HG03039 (cell line): Measurements from ENCODE around the gene NOC4L.
"Not testable (repeated sequence)": the region's sequence is repeated elsewhere in the genome, so short reads cannot be mapped to it uniquely, and the experiment has no call there.

Experiments
- ATAC-seq: cut with Tn5 transposase; IDR thresholded peaks from one replicate; pipeline ENCODE4 v1.9.1; 2021; ENCODE audit warnings: mild to moderate bottlenecking, moderate library complexity; ENCODE audit not compliant: unreplicated experiment

NOC4L gene

DNA sequence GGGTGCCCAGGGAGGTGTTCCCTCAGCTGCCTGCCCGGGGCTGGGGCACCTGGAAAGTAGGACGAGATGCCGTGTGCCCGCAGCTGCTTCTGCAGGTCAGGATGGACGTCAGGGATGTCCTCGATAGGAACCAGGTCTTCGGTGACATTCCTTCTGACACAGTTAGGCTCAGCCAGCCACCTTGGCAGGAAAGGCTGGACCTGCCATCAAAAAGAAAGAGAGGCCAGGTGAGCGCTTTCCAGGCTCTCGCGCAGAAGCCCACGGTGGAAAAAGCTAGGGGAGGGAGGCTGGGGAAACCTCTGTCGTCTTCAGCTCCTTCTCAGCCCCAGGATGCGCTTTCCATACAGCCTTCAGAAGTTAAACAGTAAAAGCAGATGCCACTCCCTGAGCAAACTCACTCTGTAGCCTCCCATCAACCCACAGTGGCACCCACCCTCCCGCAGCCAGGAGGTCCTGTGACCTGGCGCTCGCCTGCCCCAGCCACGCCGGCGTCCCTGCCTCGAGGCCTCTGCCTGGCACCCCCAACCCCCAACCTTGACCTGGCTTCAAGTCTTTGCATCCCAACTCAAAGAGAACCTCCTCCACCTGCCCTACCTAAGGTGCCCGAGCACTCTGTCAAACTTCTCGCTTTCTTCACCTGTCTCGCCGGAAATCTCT is 1.4 kb upstream of the NOC4L start:
- ATAC-seq, result no peak

- ATAC-seq, result peak; percentile 20
These were observed 753 bp upstream of the NOC4L start for GRCh38 chr12:132143336-132144071.

- ATAC-seq, result peak; percentile 1
These were observed 532 bp downstream of the NOC4L start for GRCh38 chr12:132144810-132145168.

DNA sequence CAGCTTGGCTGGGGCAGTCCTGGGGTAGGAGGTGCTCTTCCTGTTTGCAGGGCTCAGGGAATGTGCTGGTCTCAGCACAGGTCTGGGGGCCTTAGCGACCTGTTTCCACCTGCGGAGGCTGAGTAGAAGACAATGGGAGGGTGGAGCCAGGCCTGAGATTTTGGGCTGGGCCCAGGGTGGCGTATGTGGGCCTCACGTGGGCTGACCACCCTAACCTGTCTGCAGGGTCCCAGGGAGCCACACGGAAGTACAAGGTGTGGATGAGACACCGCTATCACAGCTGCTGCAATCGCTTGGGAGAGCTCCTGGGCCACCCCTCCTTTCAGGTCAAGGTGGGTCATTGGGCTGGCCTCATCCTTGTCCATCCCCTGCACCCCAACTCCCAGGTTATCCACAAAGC is 1.1 kb downstream of the NOC4L start:
- ATAC-seq, result no peak

- ATAC-seq, result no peak
These were observed 1.8 kb downstream of the NOC4L start for GRCh38 chr12:132146098-132146497.

GRCh38 chr12:132146772-132147422 is 2.6 kb downstream of the NOC4L start:
- ATAC-seq, result no peak

GRCh38 chr12:132147423-132148367 is 3.4 kb downstream of the NOC4L start:
- no peak for ATAC-seq

DNA sequence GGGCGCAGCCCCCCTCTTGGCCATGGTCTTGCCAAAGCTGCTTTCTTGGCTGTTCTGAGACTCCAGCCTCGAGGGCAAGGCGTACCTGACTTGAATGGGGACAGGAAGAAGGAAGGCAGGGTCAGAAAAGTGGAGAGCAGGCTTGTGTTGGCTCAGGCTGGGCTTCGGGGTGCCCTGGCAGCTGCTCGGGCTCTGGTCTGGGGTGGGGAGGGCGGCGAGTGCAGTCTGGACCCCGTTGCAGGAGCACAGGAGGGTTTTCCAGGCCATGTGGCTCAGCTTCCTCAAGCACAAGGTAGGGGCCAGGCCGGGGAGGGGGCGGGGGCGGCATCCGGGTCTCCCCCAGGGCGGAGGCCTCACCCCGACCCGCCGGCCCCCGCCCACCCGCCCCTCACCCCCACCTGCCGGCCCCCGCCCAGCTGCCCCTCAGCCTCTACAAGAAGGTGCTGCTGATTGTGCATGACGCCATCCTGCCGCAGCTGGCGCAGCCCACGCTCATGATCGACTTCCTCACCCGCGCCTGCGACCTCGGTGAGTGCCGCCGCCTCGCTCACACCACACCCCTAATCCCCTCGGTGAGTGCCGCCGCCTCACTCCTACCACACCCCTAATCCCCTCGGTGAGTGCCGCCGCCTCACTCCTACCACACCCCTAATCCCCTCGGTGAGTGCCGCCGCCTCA is 4.2 kb downstream of the NOC4L start:
- no peak for ATAC-seq

DNA sequence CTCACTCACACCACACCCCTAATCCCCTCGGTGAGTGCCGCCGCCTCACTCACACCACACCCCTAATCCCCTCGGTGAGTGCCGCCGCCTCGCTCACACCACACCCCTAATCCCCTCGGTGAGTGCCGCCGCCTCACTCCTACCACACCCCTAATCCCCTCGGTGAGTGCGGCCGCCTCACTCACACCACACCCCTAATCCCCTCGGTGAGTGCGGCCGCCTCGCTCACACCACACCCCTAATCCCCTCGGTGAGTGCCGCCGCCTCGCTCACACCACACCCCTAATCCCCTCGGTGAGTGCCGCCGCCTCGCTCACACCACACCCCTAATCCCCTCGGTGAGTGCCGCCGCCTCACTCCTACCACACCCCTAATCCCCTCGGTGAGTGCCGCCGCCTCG is 5.3 kb downstream of the NOC4L start:
- ATAC-seq, result not testable (repeated sequence)

DNA sequence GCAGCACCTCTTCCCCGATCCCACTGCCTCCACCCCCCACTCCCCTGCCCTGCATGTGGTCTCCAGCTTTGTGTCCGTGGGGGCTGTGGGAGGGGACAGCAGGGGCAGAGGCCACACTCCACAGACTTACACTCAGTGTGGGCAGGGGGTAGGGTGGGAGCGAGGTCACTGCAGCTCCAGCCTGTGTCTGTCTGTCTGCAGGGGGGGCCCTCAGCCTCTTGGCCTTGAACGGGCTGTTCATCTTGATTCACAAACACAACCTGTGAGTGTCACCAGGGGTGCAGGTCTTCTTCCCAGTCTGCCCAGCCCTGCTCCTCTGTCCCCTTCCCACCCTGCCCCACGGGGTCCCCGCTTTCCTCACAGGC is 6.5 kb downstream of the NOC4L start:
- ATAC-seq, result no peak

DNA sequence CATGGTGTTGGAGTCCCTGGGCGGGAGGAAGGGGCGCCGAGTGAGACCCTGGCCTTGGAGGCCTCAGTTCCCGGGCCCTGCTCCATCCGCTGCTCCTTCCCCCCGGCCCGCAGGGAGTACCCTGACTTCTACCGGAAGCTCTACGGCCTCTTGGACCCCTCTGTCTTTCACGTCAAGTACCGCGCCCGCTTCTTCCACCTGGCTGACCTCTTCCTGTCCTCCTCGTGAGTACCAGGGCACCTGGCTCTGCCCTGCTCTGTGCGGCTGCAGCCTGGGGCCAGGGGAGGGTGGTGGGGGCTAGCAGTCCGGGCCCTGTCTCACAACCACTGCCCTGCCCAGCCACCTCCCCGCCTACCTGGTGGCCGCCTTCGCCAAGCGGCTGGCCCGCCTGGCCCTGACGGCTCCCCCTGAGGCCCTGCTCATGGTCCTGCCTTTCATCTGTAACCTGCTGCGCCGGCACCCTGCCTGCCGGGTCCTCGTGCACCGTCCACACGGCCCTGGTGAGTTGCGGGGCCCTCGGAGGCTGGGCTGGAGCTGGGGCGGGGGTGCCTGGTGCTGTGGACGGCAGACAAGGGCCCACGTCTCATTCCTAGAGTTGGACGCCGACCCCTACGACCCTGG is 7.0 kb downstream of the NOC4L start:
- ATAC-seq, result no peak

DNA sequence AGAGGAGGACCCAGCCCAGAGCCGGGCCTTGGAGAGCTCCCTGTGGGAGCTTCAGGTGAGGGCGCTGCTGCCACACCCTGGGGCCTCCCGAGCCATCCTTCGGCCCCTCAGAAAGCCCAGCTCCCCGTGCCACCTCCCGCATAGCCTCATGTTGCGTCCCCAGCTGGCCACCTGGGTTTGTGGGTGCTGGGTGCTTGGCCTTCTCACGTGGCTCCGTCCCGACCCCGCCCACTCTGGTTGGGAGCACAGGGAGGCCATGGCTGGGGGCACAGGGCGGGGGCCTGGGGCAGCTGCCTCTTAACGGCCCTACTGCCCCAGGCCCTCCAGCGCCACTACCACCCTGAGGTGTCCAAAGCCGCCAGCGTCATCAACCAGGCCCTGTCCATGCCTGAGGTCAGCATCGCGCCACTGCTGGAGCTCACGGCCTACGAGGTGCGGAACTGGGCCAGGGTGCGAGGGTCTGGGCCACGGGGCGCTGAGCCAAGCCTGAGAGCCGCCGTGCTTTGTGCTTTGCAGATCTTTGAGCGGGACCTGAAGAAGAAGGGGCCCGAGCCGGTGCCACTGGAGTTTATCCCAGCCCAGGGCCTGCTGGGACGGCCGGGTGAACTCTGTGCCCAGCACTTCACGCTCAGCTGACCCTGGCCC is 7.6 kb downstream of the NOC4L start:
- ATAC-seq, result no peak

DNA sequence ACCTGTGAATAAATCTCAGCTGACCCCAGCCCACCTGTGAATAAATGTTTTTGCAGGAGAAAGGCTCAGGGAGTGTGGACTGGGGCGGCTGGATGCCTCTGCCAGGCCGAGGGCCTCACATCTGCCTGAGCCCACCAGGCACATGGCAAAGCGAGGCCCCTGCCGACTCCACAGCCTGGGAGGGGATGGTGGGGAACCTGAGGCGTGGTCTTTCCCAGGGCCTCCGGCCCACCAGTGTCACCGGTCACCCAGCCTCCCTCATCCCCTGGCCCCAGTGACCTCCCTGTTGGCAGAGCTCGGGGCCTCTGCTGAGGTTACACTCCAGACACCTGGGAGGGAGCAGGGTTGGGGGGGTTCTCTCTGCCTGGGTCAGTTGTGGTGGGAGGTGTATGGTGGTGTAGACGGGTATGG is 8.2 kb downstream of the NOC4L start:
- ATAC-seq, result no peak

DNA sequence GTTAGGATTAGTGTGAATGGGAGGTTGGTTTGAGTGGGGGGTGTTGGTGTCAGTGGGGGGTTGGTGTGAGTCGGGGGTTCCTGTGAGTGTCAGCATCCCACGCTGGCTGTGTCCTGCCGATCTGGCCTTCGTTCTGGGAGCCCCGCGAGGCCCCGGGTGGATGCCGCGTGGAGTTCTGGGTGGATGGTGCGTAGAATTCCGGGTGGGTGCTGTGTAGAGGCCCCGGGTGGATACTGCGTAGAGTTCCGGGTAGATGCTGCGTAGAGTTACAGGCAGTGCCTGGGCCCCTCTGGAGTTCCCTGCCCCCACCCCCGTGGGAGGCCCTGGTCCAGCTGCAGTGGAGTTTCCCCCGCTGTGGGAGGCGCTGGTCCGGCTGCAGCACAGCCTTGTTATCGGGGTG is 8.7 kb downstream of the NOC4L start:
- no peak for ATAC-seq

DNA sequence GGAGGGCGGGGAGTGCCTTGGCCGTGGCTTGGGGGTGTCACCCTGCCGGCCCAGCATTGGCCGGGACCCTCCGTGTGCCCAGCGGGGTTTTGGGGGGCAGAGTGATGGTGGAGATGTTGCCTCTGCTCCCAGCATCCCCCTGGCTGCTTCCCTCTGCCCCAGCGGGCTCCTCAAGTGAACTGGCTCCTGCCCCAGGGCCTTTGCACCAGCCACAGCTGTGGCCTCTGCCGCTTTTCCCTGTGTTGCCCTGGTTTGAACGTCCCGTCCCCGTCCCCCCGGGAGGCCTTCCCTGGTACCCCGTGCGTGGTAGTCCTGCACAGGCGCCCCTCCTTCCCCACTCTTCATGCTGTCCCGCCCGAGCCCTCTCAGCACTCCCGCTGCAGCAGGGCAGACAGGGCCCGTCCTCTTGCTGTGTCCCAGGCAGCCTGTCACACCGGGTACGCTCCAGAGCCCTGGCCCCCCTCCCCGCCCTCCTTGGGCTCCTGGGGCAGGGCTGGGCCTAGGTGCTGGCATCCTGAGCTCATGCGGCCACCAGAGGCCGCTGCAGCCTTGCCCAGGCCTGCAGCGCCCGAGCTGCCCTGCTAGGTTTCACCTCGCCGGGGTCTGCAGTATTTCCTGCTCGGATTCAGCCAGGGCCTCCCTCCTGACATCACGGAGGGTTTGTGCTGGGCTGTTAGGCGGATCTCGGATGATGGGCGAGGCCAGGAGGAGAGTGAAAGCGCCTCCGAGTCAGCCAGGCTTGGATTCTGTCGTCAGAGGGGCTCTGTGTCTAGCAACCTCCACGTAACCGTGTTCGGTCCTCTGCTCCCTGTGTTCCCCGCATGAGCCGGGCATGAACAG is 9.5 kb downstream of the NOC4L start:
- ATAC-seq, result no peak

DNA sequence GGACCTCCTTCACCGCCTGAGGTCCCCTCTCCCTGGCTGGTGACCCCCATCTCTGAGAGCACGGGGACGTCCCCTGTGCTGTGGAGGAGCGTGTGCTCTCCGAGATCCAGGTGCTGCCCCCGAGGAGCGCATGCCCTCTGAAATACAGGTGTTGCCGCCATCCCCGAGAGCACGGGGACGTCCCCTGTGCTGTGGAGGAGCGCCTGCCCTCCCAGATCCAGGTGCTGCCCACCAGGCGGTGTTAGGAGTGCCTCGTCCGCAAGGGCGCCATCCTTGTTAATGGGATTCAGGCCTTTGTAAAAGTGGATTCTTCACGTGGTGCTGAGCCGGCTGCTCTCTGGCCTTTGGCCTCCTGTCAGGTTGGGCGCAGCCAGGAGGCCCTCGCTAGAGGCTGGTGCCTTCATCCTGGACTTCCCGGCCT is 10.1 kb downstream of the NOC4L start:
- no peak for ATAC-seq

- no peak for ATAC-seq
These were observed 10.9 kb downstream of the NOC4L start for GRCh38 chr12:132154941-132155770.
